ENCODE data around the gene NEU2. TPM values are rescaled to one million over a fixed set of nuclear protein-coding genes. Genes with fewer than 3 reads are reported as not detected.
"Not testable (repeated sequence)": the region's sequence is repeated elsewhere in the genome, so short reads cannot be mapped to it uniquely, and the experiment has no call there.

The NEU2 gene
- total and polyA plus RNA-seq, 10 donors, result not detected

GRCh38 chr2:233048569-233049193 is 16.2 kb downstream of the NEU2 start:
- no peaks in the 10 kb centered on the region for H3K36me3 ChIP-seq
- intact Hi-C loops (cut with DNase I; ENCODE audit: low total_unique reads), result no loop called here
- no peaks in the 10 kb centered on the region for H3K27me3 ChIP-seq (replicated peaks in 1 of 7)
- H3K9me3 ChIP-seq, result no peaks in the 10 kb centered on the region
- H3K27ac ChIP-seq, result no peak overlapping the region
- H3K4me3 ChIP-seq, result no peak overlapping the region
- 82 to 96% (median 88%) methylated on average over 10 of the region's 10 CpGs for WGBS, 5 donors
- no peak for TF ChIP-seq POLR2AphosphoS5 (IDR thresholded peaks at IDR 0.05)
- no peak for TF ChIP-seq CTCF (IDR thresholded peaks at IDR 0.05 in 8 of 11, conservative IDR thresholded peaks at IDR 0.05 in 3 of 11)
- no peak for TF ChIP-seq POLR2A (IDR thresholded peaks at IDR 0.05)
- peaks cover 0 to 20% (median 5%) of the 10 kb centered on the region in 6 donors for H3K4me1 ChIP-seq
- DNase-seq, result peak; percentile 33

GRCh38 chr2:233049194-233049761 is 16.8 kb downstream of the NEU2 start:
- H3K4me1 ChIP-seq, result peaks cover 0 to 26% (median 11%) of the 10 kb centered on the region in 6 donors
- H3K9me3 ChIP-seq, result no peaks in the 10 kb centered on the region
- H3K27ac ChIP-seq, result no peak overlapping the region
- peak in 1 of 11 experiments; percentile 19 for TF ChIP-seq CTCF (IDR thresholded peaks at IDR 0.05 in 8 of 11, conservative IDR thresholded peaks at IDR 0.05 in 3 of 11)
- no peak for TF ChIP-seq POLR2AphosphoS5 (IDR thresholded peaks at IDR 0.05)
- no peak for TF ChIP-seq POLR2A (IDR thresholded peaks at IDR 0.05)
- no peaks in the 10 kb centered on the region for H3K36me3 ChIP-seq
- DNase-seq, result peak; percentile 47
- no peak overlapping the region for H3K4me3 ChIP-seq
- intact Hi-C loops (cut with DNase I; ENCODE audit: low total_unique reads), result no loop called here
- no peaks in the 10 kb centered on the region for H3K27me3 ChIP-seq (replicated peaks in 1 of 7)
- WGBS, 5 donors, result 66 to 76% (median 70%) methylated on average over 4 of the region's 4 CpGs

GRCh38 chr2:233051241-233052149 is 19.0 kb downstream of the NEU2 start:
- Histone ChIP-seq H3K36me3 (no peaks in the 10 kb centered on the region), H3K4me3 (no peak overlapping the region), H3K4me1 (peaks cover 0 to 34% (median 14%) of the 10 kb centered on the region in 6 donors), H3K27me3 (replicated peaks in 1 of 7) (no peaks in the 10 kb centered on the region), H3K9me3 (no peaks in the 10 kb centered on the region), H3K27ac (peak overlapping the region in 6 of 8 donors; percentile 32 to 69 (median 56))
- intact Hi-C loops (cut with DNase I; ENCODE audit: low total_unique reads), result loop anchor here (10.0 kb wide), 1 partner anchor 203 kb away; the partner anchor contains the start of gene ATG16L1
- peak; percentile 87 for DNase-seq
- peak; percentile 80 to 83 (median 80) for TF ChIP-seq POLR2AphosphoS5 (IDR thresholded peaks at IDR 0.05)
- TF ChIP-seq POLR2A (IDR thresholded peaks at IDR 0.05), result no peak
- peak in 1 of 11 experiments; percentile 11 for TF ChIP-seq CTCF (IDR thresholded peaks at IDR 0.05 in 8 of 11, conservative IDR thresholded peaks at IDR 0.05 in 3 of 11)
- WGBS, 5 donors, result 50 to 66% (median 56%) methylated on average over 24 of the region's 24 CpGs

GRCh38 chr2:233052517-233052916 is 20.0 kb downstream of the NEU2 start:
- DNase-seq, result peak; percentile 10
- intact Hi-C loops (cut with DNase I; ENCODE audit: low total_unique reads), result loop anchor here (10.0 kb wide), 1 partner anchor 202 kb away; the partner anchor contains the start of gene ATG16L1
- H3K27ac ChIP-seq, result peak overlapping the region in 1 of 8 donors; percentile 69

More at GRCh38 chr2:233052517-233052916, 20.0 kb downstream of the NEU2 start:
- not testable (repeated sequence) for H3K36me3 ChIP-seq; H3K4me3 ChIP-seq; H3K9me3 ChIP-seq; H3K27me3 ChIP-seq (replicated peaks in 1 of 7)
- H3K4me1 ChIP-seq, result peaks cover 0 to 34% (median 14%) of the 10 kb centered on the region in 6 donors
- WGBS, 5 donors, result 94 to 99% (median 98%) methylated on average over 4 of the region's 4 CpGs

All from spleen (tissue), 11 donors.